ENCODE results near the gene A2ML1.
"Not testable (repeated sequence)": the region's sequence is repeated elsewhere in the genome, so short reads cannot be mapped to it uniquely, and the experiment has no call there.

A2ML1 gene

DNA sequence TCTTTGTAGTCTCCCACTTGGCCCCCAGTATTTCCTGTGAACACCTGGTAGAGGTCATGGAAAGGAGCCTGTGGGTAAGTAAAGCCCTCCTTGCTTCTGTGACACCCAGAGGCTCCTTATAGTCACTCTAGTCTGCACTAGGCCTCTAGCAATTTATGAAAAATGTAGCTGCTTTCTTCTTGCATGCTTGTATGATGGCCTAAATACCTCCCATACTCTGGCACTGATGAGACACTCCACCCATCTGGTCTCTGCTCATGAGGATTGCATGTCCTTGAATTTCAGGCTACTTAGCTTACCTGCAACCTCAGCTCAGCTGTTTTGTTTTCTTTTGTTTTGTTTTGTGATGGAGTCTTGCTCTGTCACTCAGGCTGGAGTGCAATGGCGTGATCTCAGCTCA lies 4.6 kb upstream of the A2ML1 start:
- no peak for DNase-seq (ENCODE audit: low read depth)

DNA sequence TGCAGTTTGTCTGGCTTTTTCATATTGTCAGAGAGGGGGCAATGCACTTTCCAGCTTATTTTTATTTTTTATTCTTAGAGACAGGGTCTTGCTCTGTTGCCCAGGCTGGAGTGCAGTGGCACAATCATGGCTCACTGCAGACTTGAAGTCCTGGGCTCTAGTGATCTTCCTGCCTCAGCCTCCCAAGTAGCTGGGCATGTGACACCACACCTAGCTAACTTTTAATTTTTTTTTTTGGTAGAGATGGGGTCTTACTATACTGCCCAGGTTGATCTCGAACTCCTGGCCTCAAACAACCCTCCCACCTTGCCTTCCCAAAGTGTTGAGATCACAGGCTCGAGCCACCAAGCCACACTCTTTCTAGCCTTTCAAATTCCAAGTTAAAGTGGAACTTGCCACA lies 3.9 kb upstream of the A2ML1 start:
- DNase-seq (ENCODE audit: low read depth): no peak

DNA sequence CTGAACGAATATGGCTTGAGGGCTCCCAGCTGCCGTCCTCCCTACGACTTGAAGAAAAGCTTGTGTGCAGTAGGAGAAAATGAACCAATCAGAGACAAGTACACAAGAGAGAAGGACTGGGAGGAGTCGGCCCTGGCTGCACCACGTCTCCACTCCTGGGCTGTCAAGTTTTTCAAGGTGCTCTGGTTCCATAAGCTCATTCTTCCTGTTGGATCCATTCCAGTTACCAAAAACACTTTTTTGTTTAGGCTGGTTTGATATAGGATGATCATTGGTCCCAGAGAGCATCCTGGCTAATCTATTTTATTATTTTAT lies 2.8 kb upstream of the A2ML1 start:
- DNase-seq (ENCODE audit: low read depth): no peak

DNA sequence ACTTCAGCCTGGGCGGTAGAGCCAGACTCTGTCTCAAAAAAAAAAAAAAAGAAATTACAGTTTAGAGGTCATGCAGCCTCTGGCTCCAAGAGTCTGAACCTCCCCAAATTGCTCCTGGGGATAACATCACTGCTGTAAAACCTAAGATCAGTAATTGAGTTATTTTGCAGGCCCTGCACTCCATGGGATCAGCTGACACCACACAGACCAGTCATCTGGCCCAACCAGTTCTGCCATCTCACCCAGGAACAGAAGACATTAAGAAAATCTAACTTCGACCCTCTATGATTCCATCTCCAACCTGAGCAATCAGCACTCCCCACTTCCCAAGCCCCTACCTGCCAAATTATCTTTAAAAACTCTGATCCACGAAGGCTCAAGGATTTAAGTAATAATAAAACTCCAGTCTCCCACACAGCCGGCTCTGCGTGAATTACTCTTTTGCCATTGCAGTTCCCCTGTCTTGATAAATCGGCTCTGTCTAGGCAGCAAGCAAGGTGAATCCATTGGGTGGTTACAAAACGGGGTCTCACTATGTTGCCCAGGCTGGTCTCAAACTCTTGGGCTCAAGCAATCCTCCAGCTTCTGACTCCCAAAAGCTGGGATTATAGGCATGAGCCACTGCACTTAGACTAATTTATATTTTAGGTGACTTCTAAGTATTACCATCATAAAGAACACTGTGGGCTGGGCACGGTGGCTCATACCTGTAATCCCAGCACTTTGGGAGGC lies 1.6 kb upstream of the A2ML1 start:
- DNase-seq (ENCODE audit: low read depth): not testable (repeated sequence)

DNA sequence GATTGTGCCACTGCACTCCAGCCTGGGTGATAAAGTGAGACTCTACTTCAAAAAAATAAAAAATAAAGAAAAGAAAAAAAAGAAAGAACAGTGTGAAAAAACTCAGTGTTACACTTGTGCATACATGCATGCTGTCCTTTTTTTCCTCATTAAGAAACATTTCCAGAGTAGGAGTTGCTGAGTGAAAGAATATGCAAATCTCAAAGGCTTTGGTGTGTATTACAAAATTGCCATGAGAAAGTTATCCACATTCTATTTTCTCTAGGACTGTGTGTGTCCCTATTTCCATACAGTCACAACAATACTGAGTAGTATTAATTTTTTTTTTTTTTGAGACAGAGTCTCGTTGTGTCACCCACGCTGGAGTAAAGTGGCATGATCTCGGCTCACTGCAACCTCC lies 830 bp upstream of the A2ML1 start:
- DNase-seq (ENCODE audit: low read depth): no peak

DNA sequence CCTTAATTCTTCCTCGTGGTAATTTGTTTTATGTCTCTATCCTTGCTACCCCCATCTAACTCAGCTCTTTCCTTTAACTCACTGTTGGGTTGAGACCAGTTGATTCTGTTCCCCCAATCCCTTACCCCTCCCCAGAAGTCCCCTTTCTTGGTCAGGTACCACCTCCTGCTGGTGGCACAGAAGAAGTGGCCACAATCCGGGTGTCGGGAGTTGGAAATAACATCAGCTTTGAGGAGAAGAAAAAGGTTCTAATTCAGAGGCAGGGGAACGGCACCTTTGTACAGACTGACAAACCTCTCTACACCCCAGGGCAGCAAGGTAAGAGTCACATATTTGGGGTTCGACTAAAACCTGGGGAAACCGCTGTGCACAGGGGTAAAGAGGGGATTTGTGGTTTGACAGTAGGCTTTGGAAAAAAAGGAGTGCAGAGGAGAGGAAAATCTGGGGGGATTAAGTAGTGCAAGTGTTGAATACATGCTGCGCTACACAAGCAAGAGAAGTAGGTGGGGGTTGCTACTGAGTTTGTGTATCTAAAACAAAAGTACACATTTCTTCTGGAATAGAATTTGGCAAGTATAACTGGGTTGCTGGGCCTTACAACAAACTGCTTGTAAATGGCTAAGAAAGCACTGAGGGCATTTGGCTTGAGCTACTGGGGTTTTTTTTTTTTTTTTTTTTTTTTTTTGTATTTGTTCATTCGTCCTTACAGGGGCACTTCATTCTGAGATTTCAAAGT lies 1.3 kb downstream of the A2ML1 start:
- DNase-seq (ENCODE audit: low read depth): peak; percentile 29

DNA sequence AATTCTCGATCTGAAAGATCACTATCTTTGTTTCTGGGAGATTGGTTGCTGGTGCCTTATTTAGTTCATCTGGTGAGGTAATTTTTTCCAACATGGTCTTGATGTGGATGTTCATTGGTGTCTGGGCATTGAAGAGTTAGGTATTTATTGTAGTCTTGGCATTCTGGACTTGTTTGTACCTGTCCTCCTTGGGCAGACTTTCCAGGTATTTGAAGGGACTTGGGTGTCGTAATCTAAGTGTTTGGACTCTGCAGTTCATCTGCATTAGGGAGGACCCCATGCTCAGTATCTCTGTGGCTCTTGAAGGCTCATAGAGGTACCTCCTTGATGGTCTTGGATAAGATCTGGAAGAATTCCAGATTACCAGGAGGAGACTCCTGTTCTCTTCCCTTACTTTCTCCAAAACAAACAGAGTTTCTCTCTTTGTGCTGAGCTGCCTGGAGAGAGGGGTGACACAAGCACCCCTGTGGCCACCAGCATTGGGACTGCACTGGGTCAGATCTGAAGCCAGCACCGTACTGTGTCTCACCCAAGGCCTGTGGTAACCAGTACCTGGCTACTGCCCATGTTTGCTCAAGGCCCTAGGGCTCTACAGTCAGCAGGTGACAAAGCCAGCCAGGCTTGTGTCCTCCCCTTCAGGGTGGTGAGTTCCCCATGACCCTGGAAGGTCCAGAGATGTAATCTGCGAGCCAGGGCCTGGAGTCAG lies 5.3 kb downstream of the A2ML1 start:
- no peak for DNase-seq (ENCODE audit: low read depth)

DNA sequence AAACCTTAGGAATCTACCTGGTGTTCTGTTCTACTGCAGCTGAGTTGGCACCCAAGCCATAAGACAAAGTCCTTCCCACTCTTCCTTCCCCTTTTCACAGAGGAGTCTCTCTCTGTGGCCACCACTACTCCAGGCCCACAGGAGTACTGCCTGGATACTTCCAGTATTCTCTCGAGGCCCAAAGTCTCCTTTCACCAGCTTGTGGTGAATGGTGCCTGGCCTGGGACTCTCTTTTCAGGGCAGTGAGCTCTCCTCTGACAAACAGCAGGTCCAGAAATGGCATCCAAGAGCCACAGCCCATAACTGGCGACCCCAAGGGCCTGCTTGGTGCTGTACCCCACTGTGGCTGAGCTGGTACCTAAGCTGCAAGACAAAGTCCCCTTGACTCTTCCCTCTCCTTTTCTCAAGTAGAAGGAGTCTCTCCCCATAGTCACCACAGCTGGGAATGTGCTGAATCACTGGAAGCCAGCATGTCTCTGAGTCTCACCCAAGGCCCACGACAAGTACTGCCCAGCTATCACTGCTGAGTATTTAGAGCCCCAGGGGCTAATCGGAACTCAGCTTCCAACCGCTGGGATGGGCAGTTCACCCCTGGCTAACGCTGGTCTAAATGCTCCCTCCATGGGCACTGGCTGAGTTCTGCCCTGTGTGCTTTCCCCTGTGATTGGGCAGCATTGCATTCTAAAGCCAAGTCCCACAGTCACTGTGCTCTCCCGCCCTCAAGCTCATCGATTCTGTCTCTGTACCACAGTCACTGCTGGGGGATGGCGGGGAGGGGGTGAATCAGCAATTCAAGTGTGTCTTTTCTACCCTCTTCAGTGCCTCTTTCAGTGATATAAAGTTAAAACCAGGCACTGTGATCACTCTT lies 6.1 kb downstream of the A2ML1 start:
- no peak for DNase-seq (ENCODE audit: low read depth)

DNA sequence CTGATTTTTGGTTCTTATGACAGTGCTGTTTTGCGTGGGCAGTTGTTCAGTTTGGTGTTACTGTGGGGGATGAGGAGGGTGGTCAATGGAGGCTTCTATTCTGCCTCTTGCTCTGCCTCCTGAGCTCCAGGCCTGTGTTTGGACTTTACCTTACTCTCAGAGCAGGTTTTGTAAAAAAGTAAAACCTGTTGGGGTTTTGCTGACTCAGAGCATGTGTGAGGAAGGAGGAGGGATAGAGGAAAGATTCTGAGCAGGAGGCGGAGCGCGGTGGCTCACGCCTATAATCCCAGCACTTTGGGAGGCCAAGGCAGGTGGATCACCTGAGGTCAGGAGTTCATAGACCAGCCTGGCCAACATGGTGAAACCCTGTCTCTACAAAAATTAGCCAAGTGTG lies 6.7 kb downstream of the A2ML1 start:
- no peak for DNase-seq (ENCODE audit: low read depth)

DNA sequence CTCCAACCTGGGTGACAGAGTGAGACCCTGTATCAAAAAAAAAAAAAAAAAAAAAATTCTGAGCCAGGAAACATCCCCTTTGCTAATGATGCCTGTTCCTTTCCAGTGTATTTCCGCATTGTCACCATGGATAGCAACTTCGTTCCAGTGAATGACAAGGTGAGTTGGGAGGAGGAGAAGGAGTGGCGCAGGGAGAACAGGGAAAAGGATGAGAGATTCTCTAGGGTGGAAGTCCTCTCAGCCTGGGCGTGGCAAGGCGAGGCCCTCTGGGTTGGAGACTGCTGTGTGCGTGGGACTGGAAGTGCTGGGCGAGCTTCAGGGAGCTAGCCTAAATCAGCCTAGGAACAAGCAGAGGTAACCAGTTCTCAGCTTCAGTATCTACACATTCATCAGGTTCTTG lies 7.2 kb downstream of the A2ML1 start:
- DNase-seq (ENCODE audit: low read depth): no peak

DNA sequence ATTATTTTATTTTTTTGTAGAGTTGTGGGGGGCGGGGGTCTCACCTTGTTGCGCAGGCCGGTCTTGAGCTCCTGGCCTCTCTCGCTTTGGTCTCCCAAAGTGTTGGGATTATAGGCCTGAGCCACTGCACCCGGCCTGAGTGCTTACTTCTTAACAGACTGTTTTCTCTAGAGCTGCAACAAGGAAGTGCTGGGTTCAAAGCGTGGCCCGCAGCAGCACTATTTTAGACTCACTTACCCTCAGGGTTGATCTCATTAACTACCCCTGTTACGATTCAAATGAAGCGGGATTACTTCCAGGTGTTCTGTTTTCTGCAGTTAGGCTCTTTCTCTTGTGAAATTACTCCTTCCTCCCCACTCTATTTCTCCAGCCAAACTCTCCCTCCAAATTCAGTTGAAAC lies 8.7 kb downstream of the A2ML1 start:
- DNase-seq (ENCODE audit: low read depth): no peak

DNA sequence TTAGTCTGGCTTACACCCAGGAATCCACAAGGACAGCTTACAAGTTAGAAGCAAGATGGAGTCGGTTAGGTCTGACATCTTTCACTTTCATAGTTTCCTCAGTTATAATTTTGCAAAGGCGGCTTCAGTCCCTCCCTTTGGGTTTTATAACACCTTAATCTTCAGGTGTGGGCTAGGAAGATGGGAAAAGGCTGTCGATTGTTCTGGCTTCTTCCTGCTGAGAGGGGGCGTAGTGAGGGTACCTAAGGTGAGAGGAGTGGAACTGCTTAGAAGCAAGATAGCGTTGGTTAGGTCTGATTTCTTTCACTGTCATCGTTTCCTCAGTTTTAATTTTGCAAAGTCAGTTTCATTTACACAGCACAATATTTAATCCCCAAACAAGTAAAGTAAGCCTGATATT lies 10.1 kb downstream of the A2ML1 start:
- DNase-seq (ENCODE audit: low read depth): no peak

DNA sequence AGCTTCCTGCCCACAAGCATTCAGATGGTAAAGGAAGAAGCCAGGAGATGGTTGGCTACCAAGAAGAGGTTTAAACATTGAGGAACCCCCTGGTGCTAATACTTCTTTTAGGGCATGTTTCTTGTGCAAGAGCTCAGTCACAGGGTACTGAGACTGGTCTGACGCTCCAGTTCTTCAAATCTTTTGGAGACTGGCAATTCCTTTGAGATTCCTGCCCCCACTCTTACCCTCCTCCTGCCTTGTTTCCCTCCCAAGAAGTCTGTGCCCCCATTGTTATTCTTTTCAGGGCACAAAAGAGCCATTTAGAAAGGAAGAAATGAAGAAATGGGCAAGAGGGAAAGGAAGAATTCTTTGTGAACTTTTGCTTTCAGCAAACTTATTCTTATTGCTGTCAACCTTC lies 11.8 kb downstream of the A2ML1 start:
- no peak for DNase-seq (ENCODE audit: low read depth)

DNA sequence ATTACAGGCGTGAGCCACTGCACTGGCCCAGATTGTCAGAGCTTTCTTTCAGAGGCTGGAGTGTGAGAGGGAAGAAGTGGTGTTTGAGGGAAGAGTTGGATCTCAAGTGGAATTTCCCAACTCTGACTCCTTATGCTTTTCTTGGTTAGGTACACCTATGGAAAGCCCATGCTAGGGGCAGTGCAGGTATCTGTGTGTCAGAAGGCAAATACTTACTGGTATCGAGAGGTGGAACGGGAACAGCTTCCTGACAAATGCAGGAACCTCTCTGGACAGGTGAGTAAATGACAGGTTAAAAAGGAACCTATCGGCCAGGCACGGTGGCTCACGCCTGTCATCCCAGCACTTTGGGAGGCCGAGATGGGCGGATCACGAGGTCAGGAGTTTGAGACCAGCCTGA lies 14.9 kb downstream of the A2ML1 start:
- DNase-seq (ENCODE audit: low read depth): no peak

DNA sequence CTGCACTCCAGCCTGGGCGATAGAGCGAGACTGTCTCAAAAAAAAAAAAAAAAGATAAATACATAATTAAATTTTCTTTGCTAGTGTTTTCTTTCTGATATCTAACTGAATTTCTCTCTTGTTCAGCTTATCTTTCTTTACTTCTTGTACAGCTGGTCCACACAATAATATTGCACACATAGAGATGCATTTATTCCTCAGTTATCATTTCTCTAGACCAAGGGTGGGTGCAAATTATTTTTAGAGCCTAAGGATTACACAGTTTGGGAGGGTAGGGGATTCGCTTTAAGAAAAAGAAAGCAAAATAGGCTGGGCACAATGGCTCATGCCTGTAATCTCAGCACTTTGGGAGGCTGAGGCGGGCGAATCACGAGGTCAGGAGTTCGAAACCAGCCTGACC lies 17.9 kb downstream of the A2ML1 start:
- DNase-seq (ENCODE audit: low read depth): no peak

DNA sequence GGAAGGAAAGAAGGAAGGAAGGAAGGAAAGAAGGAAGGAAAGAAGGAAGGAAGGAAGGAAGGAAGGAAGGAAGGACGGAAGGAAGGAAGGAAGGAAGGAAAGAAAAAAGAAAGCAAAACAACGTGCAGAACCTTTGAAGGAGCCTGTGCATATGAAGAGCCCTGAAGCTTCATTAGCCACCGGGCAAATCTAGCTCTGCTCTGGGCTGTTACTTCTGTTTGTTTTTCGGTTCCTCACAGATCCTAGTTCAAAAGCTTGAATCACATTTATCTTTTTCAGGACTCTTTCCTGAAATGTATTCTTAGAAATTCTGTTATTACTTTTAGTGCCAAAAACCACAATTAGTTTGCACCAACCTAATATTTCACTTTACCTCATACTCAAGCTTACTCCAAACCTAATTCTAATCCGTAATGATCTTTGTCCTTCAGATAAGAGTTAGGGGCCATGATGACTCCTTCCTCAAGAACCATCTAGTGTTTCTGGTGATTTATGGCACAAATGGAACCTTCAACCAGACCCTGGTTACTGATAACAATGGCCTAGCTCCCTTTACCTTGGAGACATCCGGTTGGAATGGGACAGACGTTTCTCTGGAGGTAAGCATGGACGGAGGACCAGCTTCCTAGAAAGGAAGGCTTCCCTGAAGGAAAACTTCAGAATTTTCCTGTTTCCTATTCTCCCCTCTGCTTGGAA lies 18.7 kb downstream of the A2ML1 start:
- no peak for DNase-seq (ENCODE audit: low read depth)

DNA sequence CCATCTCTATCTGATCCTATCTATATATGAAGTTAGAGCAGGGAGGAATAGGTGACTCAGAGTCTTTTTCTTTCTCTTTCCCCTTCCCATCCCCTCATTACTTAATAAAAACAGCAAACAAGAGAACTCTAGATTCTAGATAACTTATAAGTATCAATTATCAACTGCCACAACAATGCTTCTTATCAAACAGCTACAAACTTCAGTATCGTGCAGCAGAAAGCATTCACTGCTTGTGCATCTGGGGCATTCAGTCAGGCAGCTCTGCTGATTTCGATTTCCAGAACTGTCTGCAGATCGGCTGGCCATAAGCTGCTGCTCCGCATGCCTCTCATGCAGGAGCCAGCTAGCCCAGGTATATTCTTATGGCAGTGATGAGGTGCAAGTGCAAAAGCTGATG lies 19.4 kb downstream of the A2ML1 start:
- no peak for DNase-seq (ENCODE audit: low read depth)

DNA sequence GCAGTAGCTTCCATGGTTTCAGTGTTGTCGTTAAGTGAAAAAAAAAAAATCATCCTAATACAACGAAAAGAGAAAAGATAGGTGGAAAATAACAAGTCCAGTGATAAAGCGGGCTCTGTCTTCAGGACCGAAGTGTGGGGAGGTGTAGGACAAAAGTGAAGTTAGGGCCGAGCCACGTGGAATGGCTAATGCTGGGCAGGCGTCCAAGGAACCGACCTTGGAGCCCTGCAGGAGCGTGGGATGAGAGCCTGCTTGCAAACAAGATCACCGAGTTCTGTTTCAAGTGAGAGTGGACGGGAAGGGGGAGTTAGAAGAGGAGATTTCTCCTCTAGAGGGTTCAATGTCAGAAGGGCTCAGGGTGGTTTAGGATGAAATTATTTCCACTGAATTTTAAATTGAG lies 22.2 kb downstream of the A2ML1 start:
- no peak for DNase-seq (ENCODE audit: low read depth)

DNA sequence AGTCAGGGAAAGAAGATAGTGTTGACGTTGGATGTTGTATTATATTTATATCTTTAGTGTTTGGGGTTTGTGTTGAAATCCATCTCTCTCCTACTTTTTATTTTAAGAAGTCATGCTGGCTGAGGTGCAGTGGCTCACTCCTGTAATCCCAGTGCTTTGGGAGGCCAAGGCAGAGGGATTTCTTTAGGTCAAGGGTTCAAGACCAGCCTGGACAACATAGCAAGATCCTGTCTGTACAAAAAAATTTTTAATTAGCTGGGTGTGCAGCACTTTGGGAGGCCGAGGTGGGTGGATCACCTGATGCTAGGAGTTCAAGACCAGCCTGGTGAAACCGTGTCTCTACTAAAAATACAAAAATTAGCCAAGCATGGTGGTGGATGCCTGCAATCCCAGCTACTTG lies 23.9 kb downstream of the A2ML1 start:
- DNase-seq (ENCODE audit: low read depth): no peak

DNA sequence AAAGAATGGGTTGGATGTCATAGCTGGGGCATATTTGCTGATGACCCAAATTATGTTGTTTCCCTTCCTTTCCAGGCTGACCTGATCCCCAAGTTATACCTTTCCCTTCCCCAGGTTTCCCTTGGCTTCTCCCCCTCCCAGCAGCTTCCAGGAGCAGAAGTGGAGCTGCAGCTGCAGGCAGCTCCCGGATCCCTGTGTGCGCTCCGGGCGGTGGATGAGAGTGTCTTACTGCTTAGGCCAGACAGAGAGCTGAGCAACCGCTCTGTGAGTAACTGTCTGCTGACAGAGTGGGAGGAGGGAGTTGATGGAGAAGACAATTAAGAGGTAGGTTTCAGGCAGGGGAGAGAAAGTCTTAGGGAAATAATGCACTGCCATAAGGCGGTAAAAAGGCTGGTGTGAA lies 25.0 kb downstream of the A2ML1 start:
- DNase-seq (ENCODE audit: low read depth): no peak

DNA sequence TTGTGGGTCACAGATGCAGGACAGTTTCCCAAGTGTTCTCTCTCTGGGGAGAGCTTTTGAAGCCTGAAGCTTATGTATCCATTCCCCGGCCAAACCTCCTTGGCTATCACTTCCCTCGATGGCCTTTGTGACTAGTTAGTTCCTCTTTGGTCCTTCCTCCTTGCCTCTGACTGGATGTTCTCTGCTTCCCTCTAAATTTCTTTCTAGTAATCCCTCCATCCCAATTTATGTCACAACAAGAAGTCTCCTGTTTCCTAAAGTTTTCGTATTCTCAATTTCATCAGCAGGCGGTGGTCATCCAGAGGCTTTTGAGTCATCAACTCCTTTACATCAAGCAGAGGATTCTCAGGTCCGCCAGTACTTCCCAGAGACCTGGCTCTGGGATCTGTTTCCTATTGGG lies 27.5 kb downstream of the A2ML1 start:
- DNase-seq (ENCODE audit: low read depth): no peak

DNA sequence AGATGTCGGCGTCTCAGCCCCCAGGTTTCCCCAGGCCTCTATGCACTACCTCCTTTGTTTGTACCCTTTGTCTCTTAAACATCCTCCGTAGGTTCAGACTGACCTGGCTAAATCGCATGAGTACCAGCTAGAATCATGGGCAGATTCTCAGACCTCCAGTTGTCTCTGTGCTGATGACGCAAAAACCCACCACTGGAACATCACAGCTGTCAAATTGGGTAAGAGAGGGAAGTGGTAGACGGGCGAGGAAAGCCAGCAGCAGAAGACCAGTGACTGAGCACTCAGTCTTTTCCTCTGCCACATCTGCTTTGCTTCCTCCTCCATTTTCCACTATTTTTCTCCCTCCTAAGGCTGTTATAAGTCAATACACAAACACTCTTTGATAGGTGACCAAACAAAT lies 29.7 kb downstream of the A2ML1 start:
- no peak for DNase-seq (ENCODE audit: low read depth)

All from ELR (cell line).